Measurements from ENCODE around the gene CLEC4C.
A peak's percentile ranks its signal among the peaks of the same experiment; 100 is the strongest.
"Not testable (repeated sequence)": the region's sequence is repeated elsewhere in the genome, so short reads cannot be mapped to it uniquely, and the experiment has no call there.

Gene CLEC4C, protein sequence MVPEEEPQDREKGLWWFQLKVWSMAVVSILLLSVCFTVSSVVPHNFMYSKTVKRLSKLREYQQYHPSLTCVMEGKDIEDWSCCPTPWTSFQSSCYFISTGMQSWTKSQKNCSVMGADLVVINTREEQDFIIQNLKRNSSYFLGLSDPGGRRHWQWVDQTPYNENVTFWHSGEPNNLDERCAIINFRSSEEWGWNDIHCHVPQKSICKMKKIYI

DNA sequence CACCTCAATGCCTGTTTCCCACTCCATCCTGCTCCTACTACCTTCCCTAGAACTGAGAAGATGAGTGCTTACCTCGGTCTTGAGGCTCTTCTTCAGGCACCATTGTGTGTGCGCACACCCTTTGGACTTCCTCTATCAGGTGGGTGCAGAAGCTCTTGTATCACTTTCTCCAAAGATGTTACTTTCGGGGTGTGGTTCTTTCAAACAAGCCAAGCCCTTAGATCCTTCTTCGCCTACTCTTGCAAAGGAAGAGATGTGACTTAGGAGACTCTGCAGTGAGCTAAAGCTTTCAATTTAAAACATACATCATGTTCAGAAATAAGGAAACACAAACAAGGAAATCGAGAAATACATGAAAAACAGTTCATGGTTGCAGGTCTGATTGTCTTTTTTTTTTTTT, at the start of gene CLEC4C:
CLEC4C (minus strand) TSS at position 130 of the 400 bp plus-strand sequence; CDS start at position 103, 27 bp downstream.
- Histone ChIP-seq H3K9me3 (ENCODE audit: control insufficient read depth in 1 of 2, low read length in 2 of 2) (peaks cover 0 to 5% of the 10 kb centered on the region in 2 donors), H3K4me1 (ENCODE audit: control insufficient read depth in 1 of 2, insufficient read depth in 2 of 2, low read length in 2 of 2) (no peaks in the 10 kb centered on the region)

DNA sequence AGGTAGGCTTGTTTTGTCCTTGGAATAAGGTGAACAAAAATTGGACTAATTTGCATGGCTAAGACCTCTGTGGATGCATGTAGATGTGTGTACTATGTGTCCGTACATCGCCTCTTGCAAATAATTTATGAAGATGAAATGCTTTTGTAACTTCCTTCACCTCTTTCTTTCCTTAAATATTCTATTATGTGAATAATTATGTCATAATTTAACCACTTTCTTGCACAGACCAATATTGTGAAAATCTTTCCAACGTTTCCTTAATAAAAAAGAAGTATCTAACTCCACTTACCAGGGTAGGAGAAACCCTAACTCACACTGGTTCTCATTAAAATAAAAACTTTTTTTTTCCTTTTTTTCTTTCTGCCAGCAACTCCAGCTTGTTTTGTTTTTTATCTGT, 46.0 kb upstream of the CLEC4C start:
- H3K4me3 ChIP-seq (ENCODE audit: low read depth in 1 of 2, low read length in 2 of 2): no peak overlapping the region
- H3K9ac ChIP-seq (ENCODE audit: low read depth in 1 of 2, low read length in 2 of 2): no peak overlapping the region
- H3K27ac ChIP-seq (ENCODE audit: low read depth, low read length): no peak overlapping the region
- H3K27me3 ChIP-seq (ENCODE audit: control insufficient read depth in 1 of 2, insufficient read depth in 2 of 2, low read length in 2 of 2): no peaks in the 10 kb centered on the region
- no peaks in the 10 kb centered on the region for H3K36me3 ChIP-seq (ENCODE audit: control insufficient read depth in 1 of 2, insufficient read depth in 2 of 2, low read length in 2 of 2)
- peaks cover 0 to 5% of the 10 kb centered on the region in 2 donors for H3K4me1 ChIP-seq (ENCODE audit: control insufficient read depth in 1 of 2, insufficient read depth in 2 of 2, low read length in 2 of 2)
- no peaks in the 10 kb centered on the region for H3K9me3 ChIP-seq (ENCODE audit: control insufficient read depth in 1 of 2, low read length in 2 of 2)

More for the DNA sequence above, at the start of gene CLEC4C:
- no peak within 1 kb of the TSS for H3K27ac ChIP-seq (ENCODE audit: low read depth, low read length)
- no peak within 1 kb of the TSS for H3K9ac ChIP-seq (ENCODE audit: low read depth in 1 of 2, low read length in 2 of 2)
- no peak within 1 kb of the TSS for H3K4me3 ChIP-seq (ENCODE audit: low read depth in 1 of 2, low read length in 2 of 2)
- no peaks in the 10 kb centered on the region for H3K27me3 ChIP-seq (ENCODE audit: control insufficient read depth in 1 of 2, insufficient read depth in 2 of 2, low read length in 2 of 2)
- no peaks in the 10 kb centered on the region for H3K36me3 ChIP-seq (ENCODE audit: control insufficient read depth in 1 of 2, insufficient read depth in 2 of 2, low read length in 2 of 2)

DNA sequence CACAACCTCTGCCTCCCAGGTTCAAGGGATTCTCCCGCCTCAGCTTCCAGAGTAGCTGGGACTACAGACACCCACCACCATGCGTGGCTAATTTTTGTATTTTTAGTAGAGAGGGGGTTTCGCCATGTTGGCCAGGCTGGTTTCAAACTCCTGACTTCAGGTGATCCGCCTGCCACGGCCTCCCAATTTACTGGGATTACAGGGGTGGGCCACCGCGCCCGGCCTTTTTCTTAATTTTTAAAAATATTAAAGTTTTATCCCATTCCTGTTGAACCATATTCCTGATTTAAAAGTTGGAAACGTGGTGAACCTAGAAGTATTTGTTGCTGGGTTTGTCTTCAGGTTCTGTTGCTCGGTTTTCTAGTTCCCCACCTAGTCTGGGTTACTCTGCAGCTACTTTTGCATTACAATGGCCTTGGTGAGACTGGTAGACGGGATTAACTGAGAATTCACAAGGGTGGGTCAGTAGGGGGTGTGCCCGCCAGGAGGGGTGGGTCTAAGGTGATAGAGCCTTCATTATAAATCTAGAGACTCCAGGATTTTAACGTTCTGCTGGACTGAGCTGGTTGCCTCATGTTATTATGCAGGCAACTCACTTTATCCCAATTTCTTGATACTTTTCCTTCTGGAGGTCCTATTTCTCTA, 41.8 kb upstream of the CLEC4C start, which contains the start of gene NANOG:
NANOG (plus strand) TSS at position 519 of the 645 bp plus-strand sequence. CDS start 213 bp downstream, outside the sequence.
- not testable (repeated sequence) for H3K4me1 ChIP-seq (ENCODE audit: control insufficient read depth in 1 of 2, insufficient read depth in 2 of 2, low read length in 2 of 2); H3K36me3 ChIP-seq (ENCODE audit: control insufficient read depth in 1 of 2, insufficient read depth in 2 of 2, low read length in 2 of 2); H3K9me3 ChIP-seq (ENCODE audit: control insufficient read depth in 1 of 2, low read length in 2 of 2); H3K27me3 ChIP-seq (ENCODE audit: control insufficient read depth in 1 of 2, insufficient read depth in 2 of 2, low read length in 2 of 2); H3K27ac ChIP-seq (ENCODE audit: low read depth, low read length); H3K9ac ChIP-seq (ENCODE audit: low read depth in 1 of 2, low read length in 2 of 2)
- peak within 1 kb of the TSS in 1 of 2 donors; percentile 17 for H3K4me3 ChIP-seq (ENCODE audit: low read depth in 1 of 2, low read length in 2 of 2)

DNA sequence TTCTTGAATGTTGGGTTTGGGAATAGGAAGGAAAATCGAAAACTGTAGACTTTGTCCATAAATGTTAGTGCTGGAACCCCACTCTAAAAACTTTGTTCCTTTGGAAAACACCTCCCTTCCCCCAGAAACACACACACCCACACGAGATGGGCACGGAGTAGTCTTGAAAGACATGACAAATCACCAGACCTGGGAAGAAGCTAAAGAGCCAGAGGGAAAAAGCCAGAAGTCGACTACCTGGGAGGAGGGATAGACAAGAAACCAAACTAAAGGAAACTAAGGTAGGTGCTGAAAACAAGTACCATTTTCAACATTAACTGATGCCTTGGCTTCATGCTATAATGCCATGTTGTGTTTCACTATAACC, 41.1 kb upstream of the CLEC4C start:
- Histone ChIP-seq H3K27ac (ENCODE audit: low read depth, low read length) (no peak overlapping the region), H3K4me1 (ENCODE audit: control insufficient read depth in 1 of 2, insufficient read depth in 2 of 2, low read length in 2 of 2) (peaks cover 7% of the 10 kb centered on the region in 2 donors), H3K36me3 (ENCODE audit: control insufficient read depth in 1 of 2, insufficient read depth in 2 of 2, low read length in 2 of 2) (no peaks in the 10 kb centered on the region), H3K9me3 (ENCODE audit: control insufficient read depth in 1 of 2, low read length in 2 of 2) (no peaks in the 10 kb centered on the region), H3K4me3 (ENCODE audit: low read depth in 1 of 2, low read length in 2 of 2) (peak overlapping the region in 1 of 2 donors; percentile 17), H3K9ac (ENCODE audit: low read depth in 1 of 2, low read length in 2 of 2) (no peak overlapping the region), H3K27me3 (ENCODE audit: control insufficient read depth in 1 of 2, insufficient read depth in 2 of 2, low read length in 2 of 2) (no peaks in the 10 kb centered on the region)

DNA sequence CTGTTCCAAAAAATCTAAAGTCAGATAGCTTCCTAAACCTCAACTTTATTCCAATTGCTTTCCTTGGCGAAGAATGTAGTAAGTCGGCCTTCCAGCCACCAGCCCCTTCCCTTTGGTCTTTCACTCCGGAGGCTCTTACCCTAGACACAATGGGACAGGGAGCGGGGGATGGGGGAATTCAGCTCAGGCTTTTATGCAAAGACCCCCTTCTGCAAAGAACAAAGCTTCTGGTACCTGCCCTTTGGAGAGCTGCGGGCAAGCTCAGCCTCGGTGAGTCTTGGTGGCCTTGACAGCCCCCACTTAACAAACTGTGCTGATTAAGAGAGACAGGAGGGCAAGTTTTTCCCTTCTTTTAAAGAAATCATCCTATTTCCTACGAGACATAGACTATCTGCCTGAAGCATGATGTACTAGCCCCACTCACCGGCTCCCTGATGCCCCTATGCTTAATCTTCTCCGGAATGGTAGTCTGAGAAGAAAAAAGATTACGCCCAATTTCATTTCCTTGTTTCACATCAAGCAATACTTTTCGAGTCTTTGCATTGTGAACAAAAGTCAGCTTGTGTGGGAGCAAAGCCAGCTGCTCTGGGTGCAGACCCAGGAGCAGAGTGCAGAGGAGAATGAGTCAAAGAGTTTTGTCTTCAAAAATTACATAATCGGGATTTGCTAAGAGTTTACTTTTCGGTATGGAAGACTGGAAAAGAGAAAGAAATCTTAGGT, 40.6 kb upstream of the CLEC4C start:
- Histone ChIP-seq H3K36me3 (ENCODE audit: control insufficient read depth in 1 of 2, insufficient read depth in 2 of 2, low read length in 2 of 2) (no peaks in the 10 kb centered on the region), H3K9me3 (ENCODE audit: control insufficient read depth in 1 of 2, low read length in 2 of 2) (no peaks in the 10 kb centered on the region), H3K4me1 (ENCODE audit: control insufficient read depth in 1 of 2, insufficient read depth in 2 of 2, low read length in 2 of 2) (peaks cover 7% of the 10 kb centered on the region in 2 donors), H3K4me3 (ENCODE audit: low read depth in 1 of 2, low read length in 2 of 2) (peak overlapping the region in 1 of 2 donors; percentile 17), H3K27ac (ENCODE audit: low read depth, low read length) (no peak overlapping the region), H3K9ac (ENCODE audit: low read depth in 1 of 2, low read length in 2 of 2) (no peak overlapping the region), H3K27me3 (ENCODE audit: control insufficient read depth in 1 of 2, insufficient read depth in 2 of 2, low read length in 2 of 2) (no peaks in the 10 kb centered on the region)

DNA sequence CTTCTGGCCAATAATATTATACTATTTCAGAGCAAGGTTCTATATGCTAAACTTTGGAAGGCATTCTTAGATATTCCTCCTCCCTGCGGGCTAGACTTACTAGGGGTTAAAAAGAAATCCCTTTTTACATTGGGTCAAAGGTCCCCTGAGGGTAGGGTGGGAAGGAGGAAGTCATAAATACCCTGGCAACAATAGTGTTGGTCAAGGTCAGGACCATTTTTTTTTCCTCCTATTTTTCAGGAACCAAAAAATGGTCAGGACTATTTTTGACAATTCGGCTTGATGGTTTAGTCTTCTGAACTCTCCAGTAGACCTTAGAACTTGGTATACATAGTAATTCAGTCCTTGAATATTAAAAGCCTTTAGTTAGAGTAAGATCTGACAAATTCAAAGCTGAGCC, 37.5 kb upstream of the CLEC4C start:
- no peak overlapping the region for H3K4me3 ChIP-seq (ENCODE audit: low read depth in 1 of 2, low read length in 2 of 2)
- peaks cover 7% of the 10 kb centered on the region in 2 donors for H3K4me1 ChIP-seq (ENCODE audit: control insufficient read depth in 1 of 2, insufficient read depth in 2 of 2, low read length in 2 of 2)
- H3K9ac ChIP-seq (ENCODE audit: low read depth in 1 of 2, low read length in 2 of 2): no peak overlapping the region
- H3K9me3 ChIP-seq (ENCODE audit: control insufficient read depth in 1 of 2, low read length in 2 of 2): no peaks in the 10 kb centered on the region
- H3K27me3 ChIP-seq (ENCODE audit: control insufficient read depth in 1 of 2, insufficient read depth in 2 of 2, low read length in 2 of 2): no peaks in the 10 kb centered on the region
- no peak overlapping the region for H3K27ac ChIP-seq (ENCODE audit: low read depth, low read length)
- H3K36me3 ChIP-seq (ENCODE audit: control insufficient read depth in 1 of 2, insufficient read depth in 2 of 2, low read length in 2 of 2): no peaks in the 10 kb centered on the region

DNA sequence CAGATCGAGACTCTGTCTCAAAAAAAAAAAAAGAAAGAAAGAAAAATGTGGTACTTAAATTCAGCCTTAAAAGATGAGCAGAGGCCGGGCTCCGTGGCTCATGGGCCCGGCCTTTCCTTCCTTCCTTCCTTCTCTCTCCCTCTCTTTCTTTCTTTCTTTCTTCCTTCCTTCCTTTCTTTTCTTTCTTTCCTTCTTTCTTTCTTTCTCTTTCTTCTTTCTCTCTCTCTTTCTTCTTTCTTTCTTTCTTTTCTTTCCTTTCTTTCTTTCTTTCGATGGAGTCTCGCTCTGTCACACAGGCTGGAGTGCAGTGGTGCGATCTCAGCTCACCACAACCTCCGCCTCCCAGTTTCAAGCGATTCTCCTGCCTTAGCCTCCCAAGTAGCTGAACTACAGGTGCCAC, 36.3 kb upstream of the CLEC4C start:
- not testable (repeated sequence) for H3K4me1 ChIP-seq (ENCODE audit: control insufficient read depth in 1 of 2, insufficient read depth in 2 of 2, low read length in 2 of 2); H3K36me3 ChIP-seq (ENCODE audit: control insufficient read depth in 1 of 2, insufficient read depth in 2 of 2, low read length in 2 of 2); H3K27ac ChIP-seq (ENCODE audit: low read depth, low read length); H3K27me3 ChIP-seq (ENCODE audit: control insufficient read depth in 1 of 2, insufficient read depth in 2 of 2, low read length in 2 of 2); H3K4me3 ChIP-seq (ENCODE audit: low read depth in 1 of 2, low read length in 2 of 2); H3K9ac ChIP-seq (ENCODE audit: low read depth in 1 of 2, low read length in 2 of 2); H3K9me3 ChIP-seq (ENCODE audit: control insufficient read depth in 1 of 2, low read length in 2 of 2)

DNA sequence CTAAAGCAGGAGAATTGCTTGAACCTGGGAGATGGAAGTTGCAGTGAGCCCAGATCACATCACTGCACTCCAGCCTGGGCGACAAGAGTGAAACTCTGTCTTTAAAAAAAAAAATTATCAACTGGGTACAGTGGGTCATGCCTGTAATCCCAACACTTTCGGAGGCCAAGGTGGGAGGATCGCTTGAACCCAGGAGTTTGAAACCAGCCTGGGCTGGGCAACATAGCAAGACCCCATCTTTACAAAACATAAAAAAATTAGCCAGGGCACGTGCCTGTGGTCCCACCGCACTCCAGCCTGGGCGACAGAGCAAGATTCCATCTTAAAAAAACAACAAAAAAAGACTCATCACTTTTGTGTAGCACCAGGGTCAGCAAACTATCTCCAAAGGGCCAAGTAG, 34.9 kb upstream of the CLEC4C start:
- Histone ChIP-seq H3K4me3 (ENCODE audit: low read depth in 1 of 2, low read length in 2 of 2) (no peak overlapping the region), H3K9ac (ENCODE audit: low read depth in 1 of 2, low read length in 2 of 2) (no peak overlapping the region), H3K36me3 (ENCODE audit: control insufficient read depth in 1 of 2, insufficient read depth in 2 of 2, low read length in 2 of 2) (no peaks in the 10 kb centered on the region), H3K27ac (ENCODE audit: low read depth, low read length) (no peak overlapping the region), H3K9me3 (ENCODE audit: control insufficient read depth in 1 of 2, low read length in 2 of 2) (no peaks in the 10 kb centered on the region), H3K4me1 (ENCODE audit: control insufficient read depth in 1 of 2, insufficient read depth in 2 of 2, low read length in 2 of 2) (no peaks in the 10 kb centered on the region), H3K27me3 (ENCODE audit: control insufficient read depth in 1 of 2, insufficient read depth in 2 of 2, low read length in 2 of 2) (no peaks in the 10 kb centered on the region)

DNA sequence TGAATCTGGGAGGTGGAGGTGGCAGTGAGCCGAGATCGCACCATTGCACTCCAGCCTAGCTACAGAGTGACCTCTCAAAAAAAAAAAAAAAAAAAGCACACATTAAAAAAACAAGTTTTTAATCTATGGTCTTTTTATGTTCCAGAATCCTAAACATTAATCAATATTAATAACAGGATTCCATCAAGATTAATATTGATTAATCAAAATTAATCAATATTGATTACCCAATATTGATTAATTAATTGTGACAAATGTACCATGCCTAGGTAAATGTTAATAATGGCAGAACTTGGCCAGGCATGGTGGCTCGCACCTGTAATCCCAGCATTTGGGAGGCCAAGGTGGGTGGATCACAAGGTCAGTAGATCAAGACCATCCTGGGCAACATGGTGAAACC, 34.1 kb upstream of the CLEC4C start:
- no peaks in the 10 kb centered on the region for H3K4me1 ChIP-seq (ENCODE audit: control insufficient read depth in 1 of 2, insufficient read depth in 2 of 2, low read length in 2 of 2)
- H3K27ac ChIP-seq (ENCODE audit: low read depth, low read length): no peak overlapping the region
- no peaks in the 10 kb centered on the region for H3K36me3 ChIP-seq (ENCODE audit: control insufficient read depth in 1 of 2, insufficient read depth in 2 of 2, low read length in 2 of 2)
- no peak overlapping the region for H3K4me3 ChIP-seq (ENCODE audit: low read depth in 1 of 2, low read length in 2 of 2)
- no peaks in the 10 kb centered on the region for H3K27me3 ChIP-seq (ENCODE audit: control insufficient read depth in 1 of 2, insufficient read depth in 2 of 2, low read length in 2 of 2)
- no peak overlapping the region for H3K9ac ChIP-seq (ENCODE audit: low read depth in 1 of 2, low read length in 2 of 2)
- H3K9me3 ChIP-seq (ENCODE audit: control insufficient read depth in 1 of 2, low read length in 2 of 2): no peaks in the 10 kb centered on the region

DNA sequence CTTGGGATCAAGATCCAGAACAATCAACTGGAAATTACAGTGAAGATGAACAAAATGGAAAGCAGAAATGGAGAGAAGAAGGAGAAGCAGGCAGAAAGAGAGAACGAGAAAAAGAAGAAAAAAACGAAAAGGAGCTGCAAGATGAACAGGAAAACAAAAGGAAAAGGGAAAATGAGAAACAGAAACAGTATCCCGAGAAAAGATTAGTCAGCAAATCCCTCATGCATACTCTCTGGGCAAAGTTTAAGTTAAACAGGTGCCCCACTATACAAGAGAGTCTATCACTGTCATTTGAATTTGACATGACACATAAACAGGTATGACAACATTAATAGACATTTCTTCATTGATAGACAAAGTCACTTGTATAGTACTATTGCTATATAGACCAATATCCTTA, 22.8 kb upstream of the CLEC4C start:
- Histone ChIP-seq H3K4me1 (ENCODE audit: control insufficient read depth in 1 of 2, insufficient read depth in 2 of 2, low read length in 2 of 2) (no peaks in the 10 kb centered on the region), H3K9me3 (ENCODE audit: control insufficient read depth in 1 of 2, low read length in 2 of 2) (no peaks in the 10 kb centered on the region), H3K27ac (ENCODE audit: low read depth, low read length) (no peak overlapping the region), H3K27me3 (ENCODE audit: control insufficient read depth in 1 of 2, insufficient read depth in 2 of 2, low read length in 2 of 2) (no peaks in the 10 kb centered on the region), H3K36me3 (ENCODE audit: control insufficient read depth in 1 of 2, insufficient read depth in 2 of 2, low read length in 2 of 2) (no peaks in the 10 kb centered on the region), H3K4me3 (ENCODE audit: low read depth in 1 of 2, low read length in 2 of 2) (no peak overlapping the region), H3K9ac (ENCODE audit: low read depth in 1 of 2, low read length in 2 of 2) (no peak overlapping the region)
